IPS DF 4.7 (cell line): ENCODE data around the gene TOM1.
"Not testable (repeated sequence)": the region's sequence is repeated elsewhere in the genome, so short reads cannot be mapped to it uniquely, and the experiment has no call there.

Experiments
- DNase-seq: peaks from one replicate; pipeline ENCODE4 v3.0.0-alpha.2; 2013; ENCODE audit warnings: low spot score; ENCODE audit errors: extremely low read depth

The TOM1 gene

DNA sequence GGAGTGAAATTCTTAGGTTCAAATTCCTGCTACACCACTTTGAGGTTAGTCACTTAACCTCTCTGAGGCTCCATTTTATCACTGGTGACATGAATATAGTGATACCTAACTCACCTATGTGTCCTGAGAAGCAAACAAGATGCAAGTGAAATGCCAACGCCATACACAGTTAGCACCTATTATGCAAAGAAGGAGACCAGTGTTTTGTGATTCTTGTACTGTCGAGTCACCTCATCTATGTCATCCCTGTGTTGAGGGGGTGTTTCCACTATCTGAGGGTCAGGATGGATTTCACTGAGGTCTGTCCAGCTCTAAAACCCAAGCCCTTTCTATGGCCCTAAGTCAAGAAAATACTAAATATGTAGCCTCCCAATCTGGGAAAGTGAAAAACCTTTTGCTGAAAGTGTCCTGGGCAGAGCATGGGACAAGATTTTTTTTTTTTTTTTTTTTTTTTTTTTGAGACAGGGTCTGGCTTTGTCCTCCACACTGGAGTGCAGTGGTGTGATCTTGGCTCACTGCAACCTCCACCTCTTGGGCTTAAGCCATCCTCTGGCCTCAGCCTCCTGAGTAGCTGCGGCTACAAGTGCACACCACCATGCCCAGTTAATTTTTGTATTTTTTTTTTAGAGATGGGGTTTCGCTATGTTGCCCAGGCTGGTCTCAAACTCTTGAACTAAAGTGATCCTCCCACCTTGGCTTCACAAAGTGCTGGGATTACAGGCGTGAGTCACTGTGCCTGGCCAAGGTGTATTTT, 95.3 kb downstream of the TOM1 start:
- no peak for DNase-seq

DNA sequence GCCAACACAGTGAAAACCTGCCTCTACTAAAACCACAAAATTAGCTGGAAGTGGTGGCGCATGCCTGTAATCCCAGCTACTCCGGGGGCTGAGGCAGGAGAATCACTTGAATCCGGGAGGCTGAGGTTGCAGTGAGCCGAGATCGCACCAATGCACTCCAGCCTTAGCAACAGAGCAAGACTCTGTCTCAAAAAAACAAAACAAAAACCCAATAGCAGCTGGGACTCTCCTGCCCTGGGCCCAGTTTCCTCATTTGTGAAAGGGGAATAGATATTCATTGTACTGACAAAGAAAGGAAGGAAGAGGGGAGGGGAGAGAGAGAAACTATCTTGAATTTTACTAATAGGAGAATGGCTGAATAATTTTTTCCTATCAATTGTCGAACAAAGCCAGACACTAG, 96.9 kb downstream of the TOM1 start:
- DNase-seq: not testable (repeated sequence)

DNA sequence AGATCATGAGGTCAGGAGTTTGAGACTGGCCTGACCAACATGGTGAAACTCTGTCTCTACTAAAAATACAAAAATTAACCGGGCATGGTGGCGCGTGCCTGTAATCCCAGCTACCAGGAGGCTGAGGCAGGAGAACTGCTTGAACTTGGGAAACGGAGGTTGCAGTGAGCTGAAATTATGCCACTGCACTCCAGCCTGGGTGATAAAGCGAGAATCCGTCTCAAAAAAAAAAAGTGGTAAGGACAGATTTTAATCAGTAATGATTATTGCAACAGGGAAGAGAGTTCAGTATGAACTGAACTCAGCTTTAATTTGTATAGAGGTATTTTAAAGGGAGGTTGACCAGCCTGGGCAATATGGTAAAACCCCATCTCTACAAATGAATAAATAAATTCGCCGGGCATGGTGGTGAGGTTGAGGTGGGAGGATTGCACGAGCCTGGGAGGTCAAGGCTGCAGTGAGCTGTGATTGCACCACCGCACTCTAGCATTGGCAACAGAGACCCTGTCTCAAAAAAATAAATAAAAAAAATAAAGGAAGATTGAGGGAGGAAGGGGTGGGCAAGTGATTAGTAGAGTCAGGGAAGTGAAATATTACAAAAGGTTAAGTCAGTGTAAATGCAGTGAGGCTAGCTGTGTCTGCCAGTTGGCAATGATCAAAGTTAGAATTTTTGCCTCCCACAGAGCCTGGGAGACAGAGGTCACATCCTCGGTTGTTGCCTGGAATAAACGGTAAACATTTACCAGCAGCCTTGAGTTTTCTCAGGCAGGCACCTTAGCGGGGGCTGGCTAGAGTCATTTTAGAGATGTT, 97.6 kb downstream of the TOM1 start:
- DNase-seq: no peak
